AG10803 (cell line): ENCODE measurements around the gene NDRG3.

ENCODE experiments used
- DNase-seq: peaks from one replicate; pipeline ENCODE4 v3.0.0; 2010; ENCODE audit warnings: low read depth
- H3K4me3 ChIP-seq: 2 replicates; pipeline ENCODE4 v1.5.1; 2011; ENCODE audit warnings: mild to moderate bottlenecking, low read length, control low read depth
- TF ChIP-seq, protein P1 (sequence below): conservative IDR thresholded peaks from 2 replicates; pipeline ENCODE4 v1.5.1; 2011; ENCODE audit warnings: mild to moderate bottlenecking, low read length, control low read depth, inconsistent platforms

The NDRG3 gene

GRCh38 chr20:36628076-36628475 is 117.8 kb downstream of the NDRG3 start:
- no peak for DNase-seq
- TF ChIP-seq, protein P1, sequence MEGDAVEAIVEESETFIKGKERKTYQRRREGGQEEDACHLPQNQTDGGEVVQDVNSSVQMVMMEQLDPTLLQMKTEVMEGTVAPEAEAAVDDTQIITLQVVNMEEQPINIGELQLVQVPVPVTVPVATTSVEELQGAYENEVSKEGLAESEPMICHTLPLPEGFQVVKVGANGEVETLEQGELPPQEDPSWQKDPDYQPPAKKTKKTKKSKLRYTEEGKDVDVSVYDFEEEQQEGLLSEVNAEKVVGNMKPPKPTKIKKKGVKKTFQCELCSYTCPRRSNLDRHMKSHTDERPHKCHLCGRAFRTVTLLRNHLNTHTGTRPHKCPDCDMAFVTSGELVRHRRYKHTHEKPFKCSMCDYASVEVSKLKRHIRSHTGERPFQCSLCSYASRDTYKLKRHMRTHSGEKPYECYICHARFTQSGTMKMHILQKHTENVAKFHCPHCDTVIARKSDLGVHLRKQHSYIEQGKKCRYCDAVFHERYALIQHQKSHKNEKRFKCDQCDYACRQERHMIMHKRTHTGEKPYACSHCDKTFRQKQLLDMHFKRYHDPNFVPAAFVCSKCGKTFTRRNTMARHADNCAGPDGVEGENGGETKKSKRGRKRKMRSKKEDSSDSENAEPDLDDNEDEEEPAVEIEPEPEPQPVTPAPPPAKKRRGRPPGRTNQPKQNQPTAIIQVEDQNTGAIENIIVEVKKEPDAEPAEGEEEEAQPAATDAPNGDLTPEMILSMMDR = no peak
- H3K4me3 ChIP-seq = no peak overlapping the region

GRCh38 chr20:36624944-36625324 is 121.0 kb downstream of the NDRG3 start:
- no peak for DNase-seq
- TF ChIP-seq, protein P1 = no peak
- no peak overlapping the region for H3K4me3 ChIP-seq

- H3K4me3 ChIP-seq = no peak overlapping the region
- no peak for DNase-seq
- TF ChIP-seq, protein P1 = no peak
Observed at GRCh38 chr20:36624068-36624943, 121.6 kb downstream of the NDRG3 start.

GRCh38 chr20:36623444-36623843 is 122.4 kb downstream of the NDRG3 start:
- TF ChIP-seq, protein P1 = no peak
- H3K4me3 ChIP-seq = no peak overlapping the region
- no peak for DNase-seq

DNA sequence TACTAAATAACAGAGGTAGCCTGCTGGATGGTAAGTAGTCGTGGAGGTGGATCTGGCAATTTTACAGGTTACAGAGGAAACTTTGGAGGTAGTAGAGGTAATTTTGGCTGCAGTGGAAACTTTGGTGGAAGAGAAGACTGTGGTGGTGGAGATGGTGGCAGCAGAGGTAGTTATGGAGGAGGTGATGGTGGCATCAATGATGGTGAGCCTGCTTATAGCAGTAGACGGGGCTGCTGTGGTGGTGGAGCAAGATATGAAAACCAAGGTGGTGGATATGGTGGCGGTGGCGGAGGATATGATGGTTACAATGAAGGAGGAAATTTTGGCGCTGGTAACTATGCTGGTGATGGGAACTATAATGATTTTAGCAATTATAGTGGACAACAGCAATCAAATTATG is 125.0 kb downstream of the NDRG3 start:
- no peak overlapping the region for H3K4me3 ChIP-seq
- no peak for DNase-seq
- TF ChIP-seq, protein P1 = no peak

DNA sequence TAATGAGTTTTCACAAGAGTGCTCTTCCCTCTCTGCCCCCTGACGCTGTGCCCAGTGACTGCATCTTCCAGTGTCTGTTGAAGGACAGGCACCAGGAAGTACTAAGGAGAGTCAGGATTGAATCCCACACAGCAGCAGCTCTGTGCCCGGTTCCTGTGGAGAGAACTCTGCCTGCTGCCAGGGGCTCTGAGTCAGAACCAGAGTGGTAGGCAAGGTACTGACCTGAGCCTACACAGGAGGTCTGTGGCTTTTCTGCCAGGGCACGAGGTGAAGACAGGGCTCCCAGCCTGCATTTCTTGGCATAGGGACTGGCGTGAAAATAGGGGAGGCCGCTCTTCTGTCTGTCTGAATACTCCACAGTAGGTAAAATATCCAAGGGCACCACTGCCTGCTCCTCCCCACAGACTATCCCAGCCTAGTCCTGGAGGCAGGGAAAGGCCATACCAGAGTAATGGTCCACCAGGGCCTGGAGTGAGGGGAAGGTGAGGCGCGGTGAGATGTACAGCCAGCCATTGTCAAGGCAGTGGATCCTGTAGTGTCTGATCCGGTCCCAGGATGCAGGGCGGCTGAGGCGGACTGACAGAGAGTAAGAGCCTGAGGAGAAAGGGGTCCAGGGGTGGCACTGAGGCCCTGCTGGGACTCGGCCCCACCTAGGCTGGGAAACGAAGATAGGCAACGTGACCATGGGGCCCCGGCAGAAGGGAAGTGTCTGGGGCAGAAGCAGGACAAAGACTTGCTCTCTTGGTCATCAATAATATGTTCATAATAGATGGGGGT is 130.9 kb downstream of the NDRG3 start:
- no peak overlapping the region for H3K4me3 ChIP-seq
- no peak for DNase-seq
- TF ChIP-seq, protein P1 = no peak

GRCh38 chr20:36613974-36614373 is 131.9 kb downstream of the NDRG3 start:
- DNase-seq = no peak
- TF ChIP-seq, protein P1 = no peak
- H3K4me3 ChIP-seq = no peak overlapping the region
